GM12878 (cell line): ENCODE measurements around the gene MMP15. TPM values are rescaled to one million over a fixed set of nuclear protein-coding genes. Genes with fewer than 3 reads are reported as not detected.

Source experiments
- ATAC-seq: fragments of 200-7000 bp; cut with Tn5 transposase; 3 replicates; pipeline ENCODE4 v1.9.1; 2020; ENCODE audit warnings: mild to moderate bottlenecking, moderate library complexity
- BruUV-seq: library from RNA; stranded (reverse); fragments of 400-500 nt; replicated peaks from 2 replicates; lab custom pipeline; 2021; lab: Mats Ljungman, UMichigan
- CTCF ChIA-PET: fragments of 300-600 bp; sonication (Branson Sonifier 250); formaldehyde crosslinking; extraction: SDS; loops from one replicate; lab custom pipeline; 2021; ENCODE audit warnings: inconsistent platforms; lab: Yijun Ruan, JAX
- POLR2A ChIA-PET: fragments of 350-600 bp; formaldehyde crosslinking; extraction: SDS; loops from one replicate; lab custom pipeline; 2021; ENCODE audit warnings: inconsistent platforms; lab: Charles Lee
- RAD21 ChIA-PET: fragments of 300-600 bp; sonication (Branson Sonifier 250); formaldehyde crosslinking; loops from one replicate; lab custom pipeline; 2023; ENCODE audit warnings: antibody characterized with exemption; ENCODE audit not compliant: unreplicated experiment; lab: Charles Lee
- SMC1A ChIA-PET: fragments of 300-600 bp; sonication (Branson Sonifier 250); formaldehyde crosslinking; loops from one replicate; lab custom pipeline; 2023; ENCODE audit not compliant: unreplicated experiment, uncharacterized antibody; lab: Charles Lee
- DNase-seq: peaks from one replicate; pipeline ENCODE4 v3.0.0-alpha.2; 2011; ENCODE audit warnings: low read depth, low spot score
- FAIRE-seq: peaks from 3 replicates; lab custom pipeline; 2011; peaks lifted over from hg19 to GRCh38; lab: Jason Lieb, UNC
- H2AFZ ChIP-seq: 2 replicates; pipeline ENCODE4 v1.6.0; 2011; ENCODE audit warnings: low read depth, low read length, control low read depth; ENCODE audit not compliant: control insufficient read depth
- H3K27ac ChIP-seq: 2 replicates; pipeline ENCODE4 v1.5.1; 2011; ENCODE audit warnings: control low read depth; ENCODE audit not compliant: control insufficient read depth, insufficient read depth
- H3K27me3 ChIP-seq, 2 experiments: replicated peaks in 1 of 2; 2 replicates each; pipeline versions ENCODE4 v1.6.0 to v1.6.1; 2011; ENCODE audit warnings: low read length in 1 of 2; ENCODE audit not compliant: control insufficient read depth in 2 of 2, insufficient read depth in 2 of 2
- H3K36me3 ChIP-seq, 2 experiments: 2 replicates each; pipeline ENCODE4 v1.5.1; 2011; ENCODE audit warnings: low read length in 1 of 2; ENCODE audit not compliant: control insufficient read depth in 2 of 2, insufficient read depth in 2 of 2
- H3K4me1 ChIP-seq: 2 replicates; pipeline ENCODE4 v1.6.1; 2011; ENCODE audit warnings: mild to moderate bottlenecking, low read length, moderate library complexity, mixed read lengths; ENCODE audit not compliant: control insufficient read depth, insufficient read depth
- H3K4me2 ChIP-seq: 2 replicates; pipeline ENCODE4 v1.6.0; 2011; ENCODE audit warnings: control low read depth; ENCODE audit not compliant: control insufficient read depth, insufficient read depth
- H3K4me3 ChIP-seq: fragments of 200-600 bp; sonication (generic); 2 replicates; pipeline ENCODE4 v1.5.1; 2016
- H3K79me2 ChIP-seq: 2 replicates; pipeline ENCODE4 v1.6.0; 2011; ENCODE audit warnings: low read length; ENCODE audit not compliant: control insufficient read depth, insufficient read depth
- H3K9ac ChIP-seq: 2 replicates; pipeline ENCODE4 v1.8.0; 2011; ENCODE audit warnings: low read length, control low read depth, mixed read lengths; ENCODE audit not compliant: control insufficient read depth, insufficient read depth
- H3K9me3 ChIP-seq: replicated peaks from 3 replicates; pipeline ENCODE4 v1.5.1; 2011; ENCODE audit warnings: mild to moderate bottlenecking, low read length; ENCODE audit not compliant: control insufficient read depth, insufficient read depth
- H4K20me1 ChIP-seq: 2 replicates; pipeline ENCODE4 v1.6.0; 2011; ENCODE audit not compliant: control insufficient read depth, insufficient read depth
- BCL3 ChIP-seq: IDR thresholded peaks from 2 replicates; pipeline ENCODE4 v1.6.1; 2011; ENCODE audit warnings: borderline replicate concordance, low read depth, mild to moderate bottlenecking, moderate library complexity, low read length; ENCODE audit not compliant: insufficient read depth, poor library complexity, severe bottlenecking
- LARP7 ChIP-seq: fragments of 450-650 bp; IDR thresholded peaks from 2 replicates; pipeline ENCODE4 v1.6.1; 2017; ENCODE audit warnings: mild to moderate bottlenecking
- MYC ChIP-seq: IDR thresholded peaks from 2 replicates; pipeline ENCODE4 v1.6.1; 2011; ENCODE audit warnings: mild to moderate bottlenecking, low read length, moderate library complexity, inconsistent platforms; ENCODE audit not compliant: insufficient read depth, insufficient replicate concordance, insufficient read length, severe bottlenecking
- NFXL1 ChIP-seq: fragments of 450-650 bp; IDR thresholded peaks from 2 replicates; pipeline ENCODE4 v1.6.1; 2017; ENCODE audit warnings: antibody characterized with exemption, mild to moderate bottlenecking, borderline replicate concordance
- PBX3 ChIP-seq: IDR thresholded peaks from 2 replicates; pipeline ENCODE4 v1.6.1; 2011; ENCODE audit warnings: mild to moderate bottlenecking, low read depth, low read length, moderate library complexity; ENCODE audit not compliant: insufficient replicate concordance
- SP1 ChIP-seq: IDR thresholded peaks from one replicate; pipeline ENCODE4 v1.6.1; 2011; ENCODE audit warnings: low read depth, low read length
- STAT1 ChIP-seq: fragments of 450-650 bp; conservative IDR thresholded peaks from 2 replicates; pipeline ENCODE4 v1.6.1; 2014; ENCODE audit warnings: antibody characterized with exemption, mild to moderate bottlenecking
- ZBTB11 ChIP-seq: fragments of 450-650 bp; formaldehyde crosslinking; IDR thresholded peaks from 2 replicates; pipeline ENCODE4 v1.5.0; 2022; ENCODE audit warnings: mild to moderate bottlenecking, missing genetic modification characterization
- WGBS: methylation state at CpG from one replicate; pipeline ENCODE4 v1.1.6; 2016; ENCODE audit warnings: low lambda C conversion rate; ENCODE audit not compliant: insufficient replicate concordance, insufficient coverage; ENCODE audit errors: missing lambda C conversion rate; 5-methylcytosine and 5-hydroxymethylcytosine counted together
- in situ Hi-C: fragments of 300-500 bp; cut with MboI; formaldehyde crosslinking; loops from 9 replicates; pipeline ENCODE4 v1.14.3; 2018; ENCODE audit warnings: mixed read lengths
- intact Hi-C: fragments of 100-400 bp; cut with micrococcal nuclease; formaldehyde crosslinking; loops from one replicate; pipeline ENCODE4 v1.14.2; 2022; ENCODE audit not compliant: unreplicated experiment
- polyA plus RNA-seq, 11 experiments: library from polyadenylated mRNA; depleted of rRNA in 4 of 11; unstranded in 6 of 11; stranded (reverse) in 5 of 11; fragments of >200 nt; fragmentation: Nextera tagmentation in 4 of 11; fragmentation: Illumina TruSeq in 1 of 11; extraction: Ambion mirVana in 4 of 11; extraction: Trizol in 1 of 11; gene quantifications; 1 replicate in 1 of 11; 2 replicates in 10 of 11; pipeline versions ENCODE4 v1.2.1 to v1.2.3, GENCODE V29; 2011 to 2016; ENCODE audit warnings: inconsistent platforms in 2 of 11, missing spikeins in 2 of 11, low read depth in 1 of 11
- total RNA-seq, 4 experiments: library from RNA; depleted of rRNA in 3 of 4; stranded (reverse); fragments of >200 nt in 3 of 4; fragmentation: Illumina TruSeq in 1 of 4; extraction: Trizol in 1 of 4; gene quantifications; 2 replicates each; pipeline versions ENCODE4 v1.2.1 to v1.2.3, GENCODE V29; 2013 to 2021
- TF ChIP-seq, protein P1 (sequence below): fragments of 450-650 bp; formaldehyde crosslinking; IDR thresholded peaks from 2 replicates; pipeline ENCODE4 v1.4.0; 2022; ENCODE audit warnings: mild to moderate bottlenecking, moderate library complexity

The MMP15 gene
- total and polyA plus RNA-seq, 10 of the 15 experiments (the other 5 are each of a cell fraction or from before 2014, with no cell fraction given) = 0.08 to 0.56 (median 0.10) TPM; not detected in 7

DNA sequence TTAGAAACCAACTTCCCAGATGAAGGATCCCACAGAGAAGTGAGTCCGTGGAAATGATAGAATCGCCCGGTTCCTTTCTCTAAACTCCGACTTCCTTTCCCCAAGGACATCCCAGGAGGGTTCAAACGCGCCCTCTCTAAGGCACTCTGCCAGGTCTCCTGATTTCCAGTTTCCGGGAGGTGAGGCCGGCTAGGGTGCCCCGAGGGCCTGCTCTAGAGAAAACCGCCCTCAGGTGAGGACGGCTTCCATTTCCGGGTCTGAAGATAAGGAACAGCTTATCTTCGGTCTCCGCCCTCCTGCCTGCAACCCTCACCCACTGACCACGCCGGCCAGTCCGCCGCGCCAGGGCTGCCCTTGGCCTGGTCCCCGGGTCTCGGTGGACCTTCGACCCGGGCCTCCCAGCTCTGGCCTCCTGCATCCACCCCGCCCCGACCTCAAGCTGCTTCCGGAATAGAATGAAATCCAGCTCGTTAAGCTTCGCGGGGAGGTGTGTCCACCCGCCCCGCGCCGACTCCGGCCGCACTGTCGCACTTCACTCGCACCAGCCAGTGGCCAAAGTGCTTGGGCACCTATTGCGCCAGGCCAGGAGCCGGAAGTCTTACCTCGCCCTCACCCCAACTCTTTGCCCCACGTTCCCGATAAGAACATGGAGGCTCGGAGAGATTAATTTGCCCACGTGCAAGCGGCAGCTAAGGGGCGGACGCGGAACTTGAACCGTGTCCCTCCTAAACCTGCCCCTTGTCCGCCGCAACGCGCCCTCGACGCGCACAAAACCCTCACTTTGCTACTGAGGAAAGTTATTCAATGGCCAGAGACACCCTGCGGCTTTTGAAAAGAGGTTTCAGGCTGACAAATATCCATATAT, 836 bp upstream of the MMP15 start (continued):
- TF ChIP-seq BCL3 (no peak), SP1 (no peak), LARP7 (0 out of 2 replicates have a peak, but pooled peaks have one; percentile 14)

DNA sequence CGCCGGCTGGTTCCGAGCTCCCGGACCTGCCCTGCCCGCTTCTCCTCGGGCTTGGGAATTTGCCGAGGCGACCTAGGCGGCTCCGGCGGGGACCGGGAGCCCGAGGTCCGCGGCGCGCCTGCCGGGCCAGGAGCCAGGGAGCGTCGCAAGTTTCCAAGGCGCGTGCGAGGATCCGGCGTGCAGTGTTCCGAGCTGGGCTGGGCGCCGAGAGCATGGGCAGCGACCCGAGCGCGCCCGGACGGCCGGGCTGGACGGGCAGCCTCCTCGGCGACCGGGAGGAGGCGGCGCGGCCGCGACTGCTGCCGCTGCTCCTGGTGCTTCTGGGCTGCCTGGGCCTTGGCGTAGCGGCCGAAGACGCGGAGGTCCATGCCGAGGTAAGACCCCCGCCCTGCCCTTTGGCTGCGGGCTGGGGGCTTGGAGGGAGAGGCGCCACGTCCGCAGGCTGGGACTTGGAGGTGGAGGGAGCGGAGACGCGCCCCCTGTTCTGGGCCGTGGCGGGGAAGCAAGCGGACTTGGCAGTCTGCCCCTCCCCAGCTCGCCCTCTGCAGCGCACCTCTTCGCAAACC, 668 bp downstream of the MMP15 start:
- CTCF ChIA-PET = interaction anchor here (0.7 to 1.5 kb wide), 3 partner anchors 83 to 258 kb away, joined by 3 to 4 read pairs (median 3); no protein-coding TSS in a partner anchor
- Histone ChIP-seq H4K20me1 (no peaks in the 10 kb centered on the region), H3K79me2 (no peaks in the 10 kb centered on the region), H3K27ac (no peak overlapping the region), H2AFZ (peak overlapping the region; percentile 17), H3K4me3 (peak overlapping the region; percentile 67; the same call in 1 of the 2 replicates), H3K9ac (no peak overlapping the region), H3K4me1 (no peaks in the 10 kb centered on the region; the same call in 1 of the 2 replicates), H3K9me3 (no peaks in the 10 kb centered on the region), H3K4me2 (peak overlapping the region; percentile 85), H3K27me3 (peaks cover 11 to 13% of the 10 kb centered on the region in 2 experiments), H3K36me3 (no peaks in the 10 kb centered on the region)
- BruUV-seq = no TSS peak
- SMC1A ChIA-PET = interaction anchor here (0.8 to 1.1 kb wide), 2 partner anchors 95 to 100 kb away, joined by 3 to 4 read pairs; no protein-coding TSS in a partner anchor
- intact Hi-C loops (loop anchor here (10.0 kb wide), 1 partner anchor 169 kb away; the partner anchor contains the start of gene CSNK2A2), in situ Hi-C loops (no loop called here)
- RAD21 ChIA-PET = interaction anchor here (1.1 to 3.8 kb wide), 2 partner anchors 95 to 101 kb away, joined by 3 to 27 read pairs; no protein-coding TSS in a partner anchor
- DNase-seq (no peak), FAIRE-seq (no peak), ATAC-seq (peak; percentile 43)
- 8% methylated on average over 58 of the region's 65 CpGs for WGBS
- POLR2A ChIA-PET = no interaction called here
- TF ChIP-seq, protein P1, sequence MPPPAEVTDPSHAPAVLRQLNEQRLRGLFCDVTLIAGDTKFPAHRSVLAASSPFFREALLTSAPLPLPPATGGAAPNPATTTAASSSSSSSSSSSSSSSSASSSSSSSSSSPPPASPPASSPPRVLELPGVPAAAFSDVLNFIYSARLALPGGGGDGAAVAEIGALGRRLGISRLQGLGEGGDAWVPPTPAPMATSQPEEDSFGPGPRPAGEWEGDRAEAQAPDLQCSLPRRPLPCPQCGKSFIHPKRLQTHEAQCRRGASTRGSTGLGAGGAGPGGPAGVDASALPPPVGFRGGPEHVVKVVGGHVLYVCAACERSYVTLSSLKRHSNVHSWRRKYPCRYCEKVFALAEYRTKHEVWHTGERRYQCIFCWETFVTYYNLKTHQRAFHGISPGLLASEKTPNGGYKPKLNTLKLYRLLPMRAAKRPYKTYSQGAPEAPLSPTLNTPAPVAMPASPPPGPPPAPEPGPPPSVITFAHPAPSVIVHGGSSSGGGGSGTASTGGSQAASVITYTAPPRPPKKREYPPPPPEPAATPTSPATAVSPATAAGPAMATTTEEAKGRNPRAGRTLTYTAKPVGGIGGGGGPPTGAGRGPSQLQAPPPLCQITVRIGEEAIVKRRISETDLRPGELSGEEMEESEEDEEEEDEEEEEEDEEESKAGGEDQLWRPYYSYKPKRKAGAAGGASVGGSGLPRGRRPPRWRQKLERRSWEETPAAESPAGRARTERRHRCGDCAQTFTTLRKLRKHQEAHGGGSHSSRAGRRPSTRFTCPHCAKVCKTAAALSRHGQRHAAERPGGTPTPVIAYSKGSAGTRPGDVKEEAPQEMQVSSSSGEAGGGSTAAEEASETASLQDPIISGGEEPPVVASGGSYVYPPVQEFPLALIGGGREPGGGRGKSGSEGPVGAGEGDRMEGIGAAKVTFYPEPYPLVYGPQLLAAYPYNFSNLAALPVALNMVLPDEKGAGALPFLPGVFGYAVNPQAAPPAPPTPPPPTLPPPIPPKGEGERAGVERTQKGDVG (CRISPR knock-in tag) = no peak
- TF ChIP-seq PBX3 = no peak
- no peak for TF ChIP-seq MYC
- no peak for TF ChIP-seq ZBTB11 (CRISPR knock-in tag)
- TF ChIP-seq STAT1 = no peak
- TF ChIP-seq NFXL1 = no peak
